Ecto neural progenitor cell (in vitro differentiated cells): ENCODE measurements around the gene WDR5.

Experiments
- DNase-seq: peaks from one replicate; pipeline ENCODE4 v3.0.0-alpha.2; 2018; ENCODE audit warnings: low spot score

The WDR5 gene

GRCh38 chr9:134208981-134209725, 73.3 kb downstream of the WDR5 start:
- no peak for DNase-seq
